ENCODE data around the gene COL25A1.
"Not testable (repeated sequence)": the region's sequence is repeated elsewhere in the genome, so short reads cannot be mapped to it uniquely, and the experiment has no call there.

COL25A1 gene

DNA sequence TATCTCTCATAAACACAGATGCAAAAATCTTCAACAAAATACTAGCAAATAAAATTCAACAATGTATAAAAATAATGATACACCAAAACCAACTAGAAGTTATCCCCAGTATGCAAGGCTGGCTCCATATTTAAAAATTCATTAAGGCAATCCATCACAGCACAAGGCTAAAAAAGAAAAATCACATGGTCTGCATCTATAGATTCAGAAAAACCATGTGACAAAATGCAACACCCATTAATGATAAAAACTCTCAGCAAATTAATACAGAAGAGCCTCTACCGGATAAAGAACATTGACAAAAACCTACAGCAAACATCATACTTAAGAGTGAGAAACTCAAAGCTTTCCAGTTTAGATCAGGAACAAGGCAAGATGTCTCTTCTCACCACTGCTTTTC lies 182.6 kb downstream of the COL25A1 start:
- DNase-seq, result no peak

- no peak for DNase-seq
Measured at GRCh38 chr4:109118635-109119034, 183.8 kb downstream of the COL25A1 start.

DNA sequence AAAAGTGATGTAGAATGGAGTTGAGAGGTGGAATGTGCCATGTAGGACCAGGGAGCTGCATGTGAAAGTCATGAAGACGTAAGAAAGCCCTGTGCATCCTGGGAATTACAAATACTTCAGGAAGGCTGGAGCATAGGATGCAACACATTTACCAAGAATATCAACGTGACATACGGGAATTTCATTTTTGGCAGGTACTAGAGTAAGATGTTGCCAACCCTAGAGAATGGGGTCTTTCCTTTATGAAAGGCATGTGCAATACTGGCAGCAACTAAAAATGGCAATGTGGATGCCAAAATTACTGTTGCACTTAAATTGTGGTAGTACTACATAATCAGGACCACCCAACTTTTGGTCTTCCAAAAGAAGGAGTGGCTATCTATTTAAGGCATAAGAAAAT lies 188.0 kb downstream of the COL25A1 start:
- no peak for DNase-seq

GRCh38 chr4:109113521-109113920 lies 188.9 kb downstream of the COL25A1 start:
- no peak for DNase-seq

- DNase-seq, result no peak
Measured at GRCh38 chr4:109111031-109111430, 191.4 kb downstream of the COL25A1 start.

GRCh38 chr4:109108215-109108614 lies 194.2 kb downstream of the COL25A1 start:
- DNase-seq, result not testable (repeated sequence)

- DNase-seq, result peak; percentile 53
Measured at GRCh38 chr4:109094056-109094455, 208.4 kb downstream of the COL25A1 start.

- no peak for DNase-seq
Measured at GRCh38 chr4:109091727-109092409, 210.6 kb downstream of the COL25A1 start.

- DNase-seq, result peak; percentile 51
Measured at GRCh38 chr4:109083911-109084310, 218.5 kb downstream of the COL25A1 start.

DNA sequence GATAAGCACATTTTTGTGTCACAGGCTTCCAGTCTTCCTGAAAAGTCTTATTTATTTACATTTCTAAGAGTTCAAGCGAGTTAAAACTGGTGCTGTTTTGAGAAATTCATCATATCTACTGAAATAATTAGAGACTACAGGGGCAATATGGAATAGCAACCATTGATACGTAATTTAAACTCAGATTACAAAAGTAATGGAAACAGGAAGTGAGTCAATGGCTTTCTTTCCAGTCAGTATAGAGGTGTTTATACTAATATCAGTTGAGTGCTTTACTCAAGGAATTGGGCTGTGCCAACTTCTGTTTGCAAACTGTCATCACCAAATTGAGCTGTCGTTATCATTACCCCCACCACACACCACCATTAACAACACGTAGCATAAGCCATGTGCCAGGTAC lies 222.7 kb downstream of the COL25A1 start:
- peak; percentile 18 for DNase-seq

GRCh38 chr4:109079201-109079600 lies 223.3 kb downstream of the COL25A1 start:
- no peak for DNase-seq

DNA sequence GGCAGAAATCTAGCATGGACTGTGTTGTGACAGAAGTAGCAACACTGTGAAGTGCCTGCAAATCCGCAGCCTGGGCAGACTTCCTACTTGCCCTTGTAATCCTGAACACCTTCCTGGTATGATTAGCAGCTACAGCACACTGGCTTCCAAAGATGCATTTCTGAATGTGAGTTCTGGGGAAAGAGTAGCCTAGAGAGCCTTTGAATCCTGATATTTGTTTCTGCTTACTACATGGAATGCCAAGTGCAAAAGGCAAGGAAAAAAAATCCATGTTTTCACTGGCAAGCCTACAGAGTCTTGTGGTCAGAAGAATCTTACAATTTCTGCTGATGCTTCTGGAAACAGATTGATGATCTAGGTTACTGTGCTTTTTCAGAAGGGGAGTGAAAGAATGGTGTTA lies 223.7 kb downstream of the COL25A1 start:
- DNase-seq, result no peak

GRCh38 chr4:109077505-109077904 lies 225.0 kb downstream of the COL25A1 start:
- no peak for DNase-seq

GRCh38 chr4:109076709-109077108 lies 225.7 kb downstream of the COL25A1 start:
- not testable (repeated sequence) for DNase-seq

GRCh38 chr4:109075621-109076020 lies 226.8 kb downstream of the COL25A1 start:
- DNase-seq, result no peak

- peak; percentile 81 for DNase-seq
Measured at GRCh38 chr4:109072595-109072994, 229.9 kb downstream of the COL25A1 start.

- not testable (repeated sequence) for DNase-seq
Measured at GRCh38 chr4:109070677-109071076, 231.8 kb downstream of the COL25A1 start.

GRCh38 chr4:109067508-109068235 lies 234.8 kb downstream of the COL25A1 start:
- DNase-seq, result no peak

GRCh38 chr4:109065006-109065405 lies 237.5 kb downstream of the COL25A1 start:
- no peak for DNase-seq

GRCh38 chr4:109053257-109053656 lies 249.2 kb downstream of the COL25A1 start:
- DNase-seq, result no peak

DNA sequence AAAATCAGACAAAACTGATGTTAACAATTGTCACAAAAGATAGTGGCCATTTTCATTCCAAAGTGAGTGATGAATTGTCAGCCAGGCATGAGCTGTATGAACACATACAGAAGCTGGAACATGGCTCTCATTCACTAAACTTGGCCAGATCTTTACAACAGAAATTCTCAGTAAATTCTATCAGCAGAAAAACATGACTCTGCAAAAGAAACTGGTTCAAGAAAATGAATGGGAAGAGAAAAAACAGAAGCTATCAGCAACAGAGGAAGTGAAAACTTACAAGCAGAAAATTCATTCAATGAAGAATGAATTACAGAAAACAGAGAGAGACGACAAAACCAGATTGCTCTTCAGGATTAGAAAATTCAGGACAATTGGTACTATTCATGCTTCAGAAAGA lies 249.6 kb downstream of the COL25A1 start:
- peak; percentile 59 for DNase-seq

- no peak for DNase-seq
Measured at GRCh38 chr4:109051054-109051453, 251.4 kb downstream of the COL25A1 start.

DNA sequence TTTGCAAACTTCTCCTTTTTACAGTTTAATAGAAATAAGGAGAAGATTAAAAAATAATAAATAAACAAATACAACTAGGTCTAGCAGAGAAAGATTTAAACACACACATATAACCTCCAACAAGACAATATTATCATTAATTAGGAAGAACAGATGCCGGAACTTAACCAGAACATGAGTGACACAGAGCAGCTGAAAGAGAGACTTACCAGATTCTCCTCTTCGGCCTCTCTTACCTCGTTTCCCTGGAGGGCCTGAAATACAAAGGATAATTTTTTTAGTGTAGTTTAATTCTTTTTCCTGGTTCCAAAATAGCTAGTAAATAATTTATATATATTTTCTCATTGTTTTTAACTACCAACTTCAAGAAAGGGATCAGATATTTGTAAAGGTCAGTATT lies 252.5 kb downstream of the COL25A1 start:
- no peak for DNase-seq

DNA sequence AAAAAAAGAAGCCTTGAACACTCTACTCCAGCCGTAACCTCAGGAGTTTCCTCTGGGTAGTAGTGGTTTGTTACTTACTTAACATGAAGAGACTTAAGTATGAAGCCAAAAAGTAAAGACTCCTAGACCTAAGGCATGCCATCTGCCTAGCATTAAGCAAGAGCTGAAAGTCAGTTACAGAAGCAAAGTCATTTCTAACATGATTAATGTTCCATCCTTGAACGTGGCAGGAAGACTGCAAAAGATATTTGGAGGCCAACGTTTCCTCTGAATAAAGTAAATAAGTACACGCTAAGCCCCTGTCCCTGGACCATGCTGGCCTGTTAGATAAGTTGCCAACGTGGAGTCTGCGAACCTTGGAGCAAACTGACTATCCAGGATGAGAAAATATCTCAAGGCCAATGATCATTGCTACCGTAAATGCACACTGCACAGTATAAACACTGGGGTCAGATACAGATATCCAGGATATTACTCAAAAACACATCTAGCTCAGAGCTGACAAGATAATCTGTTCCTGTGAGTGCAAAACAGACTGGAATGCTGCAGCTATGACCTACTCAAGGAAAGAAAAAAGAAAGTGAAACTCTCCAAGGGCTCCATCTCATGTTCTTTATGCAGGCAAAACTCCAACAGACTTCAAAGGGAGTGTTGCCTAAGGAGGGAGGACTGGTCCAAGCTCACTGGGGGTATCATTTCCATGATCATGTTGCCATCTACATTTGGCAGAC lies 255.8 kb downstream of the COL25A1 start:
- DNase-seq, result peak; percentile 69
